ENCODE results near the gene CATSPER2.
"Not testable (repeated sequence)": the region's sequence is repeated elsewhere in the genome, so short reads cannot be mapped to it uniquely, and the experiment has no call there.

GRCh38 chr15:43693148-43694022 lies 44.7 kb upstream of the CATSPER2 start, which contains the start of gene CKMT1A:
- not testable (repeated sequence) for TF ChIP-seq EZH2 (IDR thresholded peaks at IDR 0.05; ENCODE audit: borderline replicate concordance, insufficient read depth, low read length, poor library complexity, severe bottlenecking); REST (IDR thresholded peaks at IDR 0.05; ENCODE audit: borderline replicate concordance)

Measured in neural cell (in vitro differentiated cells).